Endothelial cell (in vitro differentiated cells): ENCODE measurements around the gene SMIM41. TPM values are rescaled to one million over a fixed set of nuclear protein-coding genes. Genes with fewer than 3 reads are reported as not detected.

Experiments
- DNase-seq: peaks from one replicate; pipeline ENCODE4 v3.0.0; 2021; ENCODE audit warnings: low spot score
- H3K27ac Mint-ChIP-seq: one replicate; pipeline ENCODE4 v1.8.0; 2021; ENCODE audit warnings: mixed read lengths, inconsistent platforms; ENCODE audit not compliant: unreplicated experiment
- H3K27me3 Mint-ChIP-seq: one replicate; pipeline ENCODE4 v1.8.0; 2021; ENCODE audit warnings: mild to moderate bottlenecking, moderate library complexity, mixed read lengths, inconsistent platforms; ENCODE audit not compliant: unreplicated experiment
- H3K36me3 Mint-ChIP-seq: one replicate; pipeline ENCODE4 v1.8.0; 2021; ENCODE audit warnings: mild to moderate bottlenecking, low read depth, mixed read lengths, inconsistent platforms; ENCODE audit not compliant: unreplicated experiment
- H3K4me1 Mint-ChIP-seq: one replicate; pipeline ENCODE4 v1.8.0; 2021; ENCODE audit warnings: mild to moderate bottlenecking, mixed read lengths, inconsistent platforms; ENCODE audit not compliant: unreplicated experiment
- H3K4me3 Mint-ChIP-seq: one replicate; pipeline ENCODE4 v1.8.0; 2021; ENCODE audit warnings: mild to moderate bottlenecking, mixed read lengths, inconsistent platforms; ENCODE audit not compliant: unreplicated experiment
- H3K9me3 Mint-ChIP-seq: one replicate; pipeline ENCODE4 v1.8.0; 2021; ENCODE audit warnings: mixed read lengths, inconsistent platforms; ENCODE audit not compliant: unreplicated experiment
- total RNA-seq: library from RNA; stranded (reverse); fragmentation: NEBNext Ultra II Directional; extraction: Animal tissue kit (Norgen Biotek cat#: 25700); gene quantifications from one replicate; pipeline ENCODE4 v1.2.1, GENCODE V29; 2021; ENCODE audit not compliant: unreplicated experiment
- TF ChIP-seq, protein P1 (sequence below): fragments of 200-600 bp; sonication (generic); IDR thresholded peaks from one replicate; pipeline ENCODE4 v1.5.0; 2021; ENCODE audit warnings: antibody characterized with exemption; ENCODE audit not compliant: unreplicated experiment

The SMIM41 gene
- total RNA-seq, 1 donor from 2014 or later: not detected

DNA sequence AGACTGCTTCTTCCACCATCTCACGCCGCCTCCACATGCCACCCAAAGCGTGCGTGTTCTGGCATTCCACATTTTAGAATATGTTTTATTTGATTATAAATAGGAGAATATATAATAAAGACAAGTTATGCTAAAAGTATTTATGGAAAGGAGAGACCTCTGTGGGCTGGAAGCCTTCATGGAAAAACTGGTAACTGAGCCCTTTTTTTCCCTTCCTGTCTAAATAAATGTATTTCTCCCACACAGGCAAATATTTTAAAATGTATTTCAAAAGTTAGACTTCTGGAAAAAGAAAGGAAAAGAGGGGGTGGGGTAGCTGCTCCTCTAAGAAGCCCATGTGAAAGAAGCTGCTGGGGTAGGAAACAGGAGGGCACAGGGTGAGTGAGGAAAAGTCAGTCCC, 44.3 kb upstream of the SMIM41 start:
- H3K27me3 Mint-ChIP-seq: peaks cover 32% of the 10 kb centered on the region
- peak overlapping the region; percentile 36 for H3K27ac Mint-ChIP-seq
- no peaks in the 10 kb centered on the region for H3K36me3 Mint-ChIP-seq
- H3K4me1 Mint-ChIP-seq: peaks cover 24% of the 10 kb centered on the region
- DNase-seq: no peak
- TF ChIP-seq, protein P1, sequence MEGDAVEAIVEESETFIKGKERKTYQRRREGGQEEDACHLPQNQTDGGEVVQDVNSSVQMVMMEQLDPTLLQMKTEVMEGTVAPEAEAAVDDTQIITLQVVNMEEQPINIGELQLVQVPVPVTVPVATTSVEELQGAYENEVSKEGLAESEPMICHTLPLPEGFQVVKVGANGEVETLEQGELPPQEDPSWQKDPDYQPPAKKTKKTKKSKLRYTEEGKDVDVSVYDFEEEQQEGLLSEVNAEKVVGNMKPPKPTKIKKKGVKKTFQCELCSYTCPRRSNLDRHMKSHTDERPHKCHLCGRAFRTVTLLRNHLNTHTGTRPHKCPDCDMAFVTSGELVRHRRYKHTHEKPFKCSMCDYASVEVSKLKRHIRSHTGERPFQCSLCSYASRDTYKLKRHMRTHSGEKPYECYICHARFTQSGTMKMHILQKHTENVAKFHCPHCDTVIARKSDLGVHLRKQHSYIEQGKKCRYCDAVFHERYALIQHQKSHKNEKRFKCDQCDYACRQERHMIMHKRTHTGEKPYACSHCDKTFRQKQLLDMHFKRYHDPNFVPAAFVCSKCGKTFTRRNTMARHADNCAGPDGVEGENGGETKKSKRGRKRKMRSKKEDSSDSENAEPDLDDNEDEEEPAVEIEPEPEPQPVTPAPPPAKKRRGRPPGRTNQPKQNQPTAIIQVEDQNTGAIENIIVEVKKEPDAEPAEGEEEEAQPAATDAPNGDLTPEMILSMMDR: no peak
- no peaks in the 10 kb centered on the region for H3K9me3 Mint-ChIP-seq
- no peak overlapping the region for H3K4me3 Mint-ChIP-seq

DNA sequence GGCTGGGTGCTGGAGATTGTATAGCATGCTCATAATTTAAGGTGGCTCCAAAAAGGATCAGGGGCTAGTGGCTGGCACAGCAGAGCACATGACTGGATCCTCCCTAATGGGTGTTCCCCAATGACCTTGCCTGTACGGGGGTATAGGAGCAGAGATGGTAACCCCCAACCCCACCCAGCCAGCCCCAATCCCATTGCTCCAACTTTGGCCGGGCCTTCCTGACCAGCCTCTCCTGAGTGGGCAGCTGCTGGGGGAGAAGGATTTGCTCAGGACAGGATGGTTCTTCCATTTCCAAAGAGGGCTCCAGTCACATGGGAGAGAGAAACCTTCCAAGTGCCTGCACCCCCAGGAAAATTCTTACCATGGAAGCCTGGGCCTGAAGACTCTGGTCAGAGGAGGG, 43.6 kb upstream of the SMIM41 start:
- peaks cover 32% of the 10 kb centered on the region for H3K27me3 Mint-ChIP-seq
- TF ChIP-seq, protein P1: no peak
- peak overlapping the region; percentile 47 for H3K4me3 Mint-ChIP-seq
- H3K27ac Mint-ChIP-seq: peak overlapping the region; percentile 50
- no peaks in the 10 kb centered on the region for H3K9me3 Mint-ChIP-seq
- peaks cover 24% of the 10 kb centered on the region for H3K4me1 Mint-ChIP-seq
- DNase-seq: no peak
- H3K36me3 Mint-ChIP-seq: no peaks in the 10 kb centered on the region

DNA sequence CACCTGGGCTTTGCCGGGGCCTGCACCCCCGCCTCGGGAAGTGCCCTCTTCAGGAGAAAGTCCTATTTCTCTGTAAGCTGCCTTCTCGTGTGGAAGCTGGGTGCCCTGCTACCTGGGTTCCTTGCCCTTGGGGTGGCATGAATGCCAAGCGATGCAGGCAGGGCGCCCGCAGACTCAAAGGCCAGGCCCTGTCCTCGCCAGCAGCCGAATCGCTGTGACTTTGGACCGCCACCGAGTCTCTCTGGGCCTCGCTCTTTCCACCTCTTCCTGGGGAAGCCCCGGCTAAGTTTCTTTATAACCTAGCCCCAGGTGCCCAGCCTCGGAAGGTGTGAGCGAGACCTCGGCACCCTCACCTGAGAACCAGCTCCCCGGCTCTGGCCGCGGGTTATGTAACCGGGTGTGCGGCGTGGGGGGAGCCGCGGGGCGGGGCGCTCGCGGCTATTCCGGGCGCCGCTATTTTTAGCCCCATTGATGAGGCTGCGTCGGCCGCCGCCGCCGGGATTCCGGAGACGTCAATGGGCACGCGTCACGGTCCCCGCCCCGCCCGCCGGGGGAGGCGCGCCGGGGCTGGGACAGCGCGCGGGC, 42.8 kb upstream of the SMIM41 start:
- H3K36me3 Mint-ChIP-seq: no peaks in the 10 kb centered on the region
- no peaks in the 10 kb centered on the region for H3K9me3 Mint-ChIP-seq
- peaks cover 33% of the 10 kb centered on the region for H3K27me3 Mint-ChIP-seq
- peaks cover 24% of the 10 kb centered on the region for H3K4me1 Mint-ChIP-seq
- no peak overlapping the region for H3K4me3 Mint-ChIP-seq
- TF ChIP-seq, protein P1: no peak
- peak; percentile 59 for DNase-seq
- no peak overlapping the region for H3K27ac Mint-ChIP-seq

DNA sequence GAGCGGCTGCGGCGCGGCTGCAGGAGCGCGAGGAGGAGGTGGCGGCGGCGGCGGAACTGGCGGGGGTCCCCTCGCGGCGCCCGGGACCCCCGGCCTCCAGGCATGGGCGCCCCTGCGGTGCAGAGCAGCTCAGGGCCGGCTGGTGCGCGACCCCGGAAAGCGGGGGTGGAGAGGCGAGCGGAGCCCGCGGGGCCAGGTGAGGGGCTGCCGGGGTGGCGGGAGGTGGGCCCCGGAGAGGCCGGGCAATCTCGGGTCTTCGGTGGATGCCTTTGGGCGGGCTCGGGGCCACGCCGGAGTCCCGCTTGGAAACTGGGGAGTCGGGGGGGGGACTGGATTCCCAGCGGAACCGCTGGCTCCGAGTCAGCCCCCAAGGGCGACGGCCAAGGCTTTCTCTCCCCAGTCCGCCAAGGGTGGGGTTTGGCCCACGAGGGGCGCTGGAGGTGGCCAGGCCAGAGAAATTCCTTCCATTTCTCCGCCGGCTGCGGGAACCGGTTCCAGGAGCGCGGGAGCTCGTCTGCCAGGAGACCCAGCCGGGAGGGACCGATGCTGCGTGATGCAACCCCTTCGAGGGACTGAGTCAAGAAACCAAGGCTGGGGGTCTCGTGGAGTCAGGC, 42.1 kb upstream of the SMIM41 start:
- DNase-seq: no peak
- Mint-ChIP-seq H3K4me3 (no peak overlapping the region), H3K36me3 (no peaks in the 10 kb centered on the region), H3K4me1 (peaks cover 22% of the 10 kb centered on the region), H3K9me3 (no peaks in the 10 kb centered on the region), H3K27ac (no peak overlapping the region), H3K27me3 (peaks cover 32% of the 10 kb centered on the region)
- TF ChIP-seq, protein P1: no peak

DNA sequence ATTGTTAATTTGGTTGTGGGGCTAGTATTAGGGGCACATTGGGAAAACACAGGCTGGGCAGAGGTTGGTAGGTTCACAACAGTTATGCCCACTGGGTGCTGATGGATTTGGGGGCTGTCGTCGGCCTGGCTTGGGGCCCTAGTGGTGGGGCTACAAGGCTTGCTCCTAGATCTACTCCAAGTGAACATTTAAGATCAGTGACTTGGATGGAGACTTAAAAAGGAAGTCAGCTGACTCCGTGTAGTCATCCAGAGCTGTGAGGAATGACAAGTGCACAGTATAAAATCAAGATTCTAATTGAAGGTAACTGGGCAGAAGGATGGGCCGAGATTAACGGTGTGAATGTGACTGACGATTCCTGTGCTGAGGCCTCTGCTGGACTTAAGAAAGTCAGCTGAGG, 41.1 kb upstream of the SMIM41 start:
- Mint-ChIP-seq H3K27me3 (peaks cover 32% of the 10 kb centered on the region), H3K27ac (no peak overlapping the region), H3K4me1 (peaks cover 17% of the 10 kb centered on the region), H3K36me3 (no peaks in the 10 kb centered on the region), H3K9me3 (no peaks in the 10 kb centered on the region), H3K4me3 (peak overlapping the region; percentile 76)
- TF ChIP-seq, protein P1: no peak
- no peak for DNase-seq
